SHP77 (cell line): ENCODE measurements around the gene PROSER3.
"Not testable (repeated sequence)": the region's sequence is repeated elsewhere in the genome, so short reads cannot be mapped to it uniquely, and the experiment has no call there.

Source experiments
- DNase-seq, 2 experiments: peaks; one replicate each; lab custom pipeline; 2025; lab: John Stamatoyannopoulos, UW

The PROSER3 gene

GRCh38 chr19:35792312-35792711 lies 34.3 kb downstream of the PROSER3 start:
- no peak for DNase-seq

DNA sequence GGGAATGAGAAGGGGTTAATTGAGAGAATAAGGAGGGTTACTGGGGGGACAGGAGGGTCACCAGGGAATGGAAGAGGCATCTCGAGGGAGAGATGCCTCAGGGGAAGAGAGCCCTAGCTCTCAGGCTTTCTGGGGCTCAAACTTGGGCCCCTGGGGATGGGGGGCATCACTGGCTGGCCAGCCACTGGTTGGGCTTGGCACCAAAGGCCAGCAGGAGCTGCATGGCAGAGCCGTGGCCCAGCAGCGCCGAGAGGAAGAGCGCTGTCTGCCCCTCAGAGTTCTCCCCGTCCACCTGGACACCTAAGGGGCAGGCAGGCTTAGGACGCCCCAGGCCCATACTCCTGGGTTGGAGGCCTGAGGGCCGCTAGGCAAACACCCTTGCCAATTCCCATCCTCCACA lies 34.9 kb downstream of the PROSER3 start:
- no peak for DNase-seq

- DNase-seq: no peak
Measured at GRCh38 chr19:35793381-35794165, 35.6 kb downstream of the PROSER3 start.

DNA sequence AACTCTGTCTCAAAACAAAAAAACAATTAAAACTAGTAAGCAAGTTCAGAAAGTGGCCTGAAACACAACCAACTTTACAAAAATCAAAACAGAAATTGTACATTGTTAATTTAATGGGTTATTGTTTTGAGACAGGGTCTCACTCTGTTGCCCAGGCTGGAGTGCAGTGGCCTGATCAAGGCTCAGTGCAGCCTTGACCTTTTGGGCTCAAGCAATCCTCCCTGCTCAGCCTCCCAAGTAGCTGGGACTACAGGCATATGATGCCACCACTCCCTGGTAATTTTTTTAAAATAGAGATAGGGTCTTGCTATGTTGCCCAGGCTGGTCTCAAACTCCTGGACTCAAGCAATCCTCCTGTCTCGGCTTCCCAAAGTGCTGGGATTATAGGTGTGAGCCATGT lies 37.6 kb downstream of the PROSER3 start:
- not testable (repeated sequence) for DNase-seq

- DNase-seq: no peak
Measured at GRCh38 chr19:35796645-35797542, 38.9 kb downstream of the PROSER3 start.

DNA sequence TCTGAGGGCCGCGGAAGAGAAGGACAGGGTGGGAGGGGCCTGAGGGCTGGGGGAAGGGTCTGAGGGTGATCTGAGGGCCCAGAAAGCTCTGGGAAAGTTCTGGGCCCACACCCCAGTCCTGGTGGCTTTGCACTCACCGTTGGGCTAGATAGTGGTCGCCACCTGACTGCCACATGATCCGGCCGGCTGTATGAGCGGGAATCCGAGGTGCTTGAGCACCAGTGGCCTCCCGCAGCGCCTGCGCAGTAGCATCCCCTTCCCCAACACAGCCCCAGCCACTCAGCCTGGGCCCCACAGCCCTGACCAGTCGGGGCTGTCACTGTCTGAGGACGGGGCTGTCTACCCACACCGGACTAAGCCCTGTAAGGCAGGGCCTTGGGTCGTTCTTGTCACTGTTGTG lies 39.7 kb downstream of the PROSER3 start:
- DNase-seq: no peak

DNA sequence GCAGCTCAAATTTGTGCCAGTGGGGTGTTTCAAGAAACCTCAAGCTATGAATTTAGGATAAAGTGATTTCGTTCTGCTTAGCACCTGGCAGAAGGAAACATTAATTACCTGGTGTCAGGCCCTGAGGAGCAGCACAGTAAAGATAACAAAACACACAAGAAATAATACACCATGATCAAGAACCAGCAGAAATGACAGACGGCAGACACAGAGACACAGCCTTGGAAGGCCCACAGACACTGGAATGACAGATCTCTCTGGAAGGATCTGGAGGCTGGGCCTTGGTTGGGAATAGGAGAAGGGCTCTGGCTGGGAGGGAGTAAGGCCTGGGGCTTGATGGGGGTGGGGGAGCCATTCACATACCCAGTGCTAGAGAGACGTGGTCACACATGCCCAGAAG lies 43.9 kb downstream of the PROSER3 start:
- DNase-seq: no peak

DNA sequence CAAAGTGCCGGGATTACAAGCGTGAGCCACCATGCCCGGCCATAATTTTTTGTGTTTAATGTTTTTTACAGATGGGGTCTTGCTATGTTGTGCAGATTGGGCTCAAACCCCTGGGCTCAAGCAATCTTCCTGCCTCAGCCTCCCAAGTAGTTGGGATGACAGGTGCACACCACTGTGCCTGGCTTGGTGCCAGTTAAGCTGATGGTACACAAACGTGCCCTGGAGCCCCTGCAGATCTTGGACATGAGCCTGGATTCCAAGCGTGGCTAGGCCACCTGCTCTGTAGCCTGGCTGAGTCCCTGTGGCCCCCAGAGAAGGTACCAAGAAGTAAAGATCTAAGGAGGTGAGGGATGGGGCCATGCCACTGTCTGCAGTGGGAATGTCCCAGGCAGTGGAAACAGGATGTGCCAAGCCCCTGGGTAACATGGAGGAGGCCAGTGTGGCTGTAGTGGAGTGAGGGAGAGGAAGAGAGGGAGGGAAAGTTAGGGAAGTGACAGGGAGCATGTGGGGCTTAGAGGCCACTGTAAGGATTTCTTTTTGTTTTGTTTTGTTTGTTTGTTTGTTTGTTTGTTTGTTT lies 47.6 kb downstream of the PROSER3 start:
- peak; percentile 67 to 79 for DNase-seq

DNA sequence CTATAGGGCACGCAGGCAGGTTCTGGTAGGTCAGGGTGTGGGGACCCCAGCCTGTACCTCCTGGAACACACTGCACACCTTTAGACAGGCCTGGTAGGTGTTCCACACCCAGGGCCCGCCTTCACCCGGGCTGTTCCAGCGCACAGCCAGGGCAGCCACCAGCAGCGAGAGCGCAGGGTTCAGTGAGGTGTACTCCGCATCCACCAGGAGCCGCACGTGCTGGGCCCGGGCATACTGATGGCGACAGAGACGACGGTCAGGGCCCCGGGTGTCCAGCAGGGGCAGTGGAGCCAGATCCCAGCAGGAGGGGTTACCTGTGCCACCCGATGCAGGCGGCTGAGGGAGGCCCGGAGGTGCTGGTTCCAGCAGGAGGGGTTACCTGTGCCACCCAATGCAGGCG lies 48.6 kb downstream of the PROSER3 start:
- DNase-seq: no peak

DNA sequence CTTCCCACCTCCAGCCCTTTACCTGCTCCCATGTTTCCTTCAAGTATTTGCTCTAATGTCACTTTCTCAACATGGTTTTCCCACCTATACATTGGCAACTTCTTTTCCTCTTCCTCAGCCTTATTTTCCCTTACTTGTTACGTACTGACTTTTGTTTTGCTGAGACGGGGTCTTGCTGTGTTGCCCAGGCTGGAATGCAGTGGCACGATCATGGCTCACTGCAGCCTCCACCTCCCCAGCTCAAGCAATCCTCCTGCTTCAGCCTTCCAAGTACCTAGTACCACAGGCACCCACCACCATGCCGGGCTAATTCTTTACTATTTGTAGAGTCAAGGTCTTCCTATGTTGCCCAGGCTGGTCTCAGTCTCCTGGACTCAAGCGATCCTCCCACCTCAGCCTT lies 49.7 kb downstream of the PROSER3 start:
- DNase-seq: no peak

DNA sequence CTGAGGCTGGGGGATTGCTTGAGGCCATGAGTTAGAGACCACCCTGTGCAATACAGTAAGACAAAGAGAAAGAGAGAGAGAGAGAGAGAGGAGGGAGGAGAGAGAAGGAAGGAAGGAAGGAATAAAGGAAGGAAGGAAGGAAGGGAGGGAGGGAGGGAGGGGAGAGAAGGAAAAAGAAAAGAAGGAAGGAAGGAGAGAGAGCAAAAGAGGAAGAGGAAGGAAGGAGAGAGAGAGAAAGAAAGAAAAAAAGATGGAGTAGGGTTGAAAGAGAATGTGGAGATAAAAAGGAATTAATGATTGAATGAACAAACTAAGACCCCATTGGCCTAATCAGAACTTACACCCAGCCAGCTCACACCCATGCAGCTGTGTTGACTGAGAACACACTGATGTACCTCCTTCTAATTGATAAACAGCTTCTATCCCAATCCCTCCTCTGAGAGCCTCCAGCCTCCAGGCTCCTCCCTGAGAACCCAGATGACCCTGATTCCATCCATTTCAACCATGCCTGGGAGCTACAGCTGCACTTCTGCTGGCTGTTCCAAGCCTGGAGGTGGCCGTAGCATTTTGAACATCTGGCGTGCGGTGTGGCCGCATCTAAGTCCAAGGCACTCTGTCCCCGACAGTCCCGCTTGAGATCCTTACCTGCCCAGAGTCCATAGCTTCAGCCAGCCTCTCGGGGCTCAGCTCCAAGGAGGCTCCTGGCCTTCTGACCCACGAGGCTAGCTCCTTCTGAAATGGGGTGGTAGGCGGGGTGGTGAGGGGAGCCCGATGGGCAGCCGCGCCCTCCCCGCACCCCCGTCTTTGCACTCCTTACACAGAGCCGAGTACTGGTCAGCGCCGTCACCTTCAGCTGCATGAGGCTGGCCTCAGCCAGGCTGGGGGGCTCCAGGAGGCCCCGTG lies 53.6 kb downstream of the PROSER3 start:
- no peak for DNase-seq

GRCh38 chr19:35812220-35813042 lies 54.5 kb downstream of the PROSER3 start, which contains the start of gene PRODH2:
Gene PRODH2 (minus strand): TSS chr19:35812845. CDS start chr19:35812805, 40 bp downstream.
- no peak for DNase-seq

DNA sequence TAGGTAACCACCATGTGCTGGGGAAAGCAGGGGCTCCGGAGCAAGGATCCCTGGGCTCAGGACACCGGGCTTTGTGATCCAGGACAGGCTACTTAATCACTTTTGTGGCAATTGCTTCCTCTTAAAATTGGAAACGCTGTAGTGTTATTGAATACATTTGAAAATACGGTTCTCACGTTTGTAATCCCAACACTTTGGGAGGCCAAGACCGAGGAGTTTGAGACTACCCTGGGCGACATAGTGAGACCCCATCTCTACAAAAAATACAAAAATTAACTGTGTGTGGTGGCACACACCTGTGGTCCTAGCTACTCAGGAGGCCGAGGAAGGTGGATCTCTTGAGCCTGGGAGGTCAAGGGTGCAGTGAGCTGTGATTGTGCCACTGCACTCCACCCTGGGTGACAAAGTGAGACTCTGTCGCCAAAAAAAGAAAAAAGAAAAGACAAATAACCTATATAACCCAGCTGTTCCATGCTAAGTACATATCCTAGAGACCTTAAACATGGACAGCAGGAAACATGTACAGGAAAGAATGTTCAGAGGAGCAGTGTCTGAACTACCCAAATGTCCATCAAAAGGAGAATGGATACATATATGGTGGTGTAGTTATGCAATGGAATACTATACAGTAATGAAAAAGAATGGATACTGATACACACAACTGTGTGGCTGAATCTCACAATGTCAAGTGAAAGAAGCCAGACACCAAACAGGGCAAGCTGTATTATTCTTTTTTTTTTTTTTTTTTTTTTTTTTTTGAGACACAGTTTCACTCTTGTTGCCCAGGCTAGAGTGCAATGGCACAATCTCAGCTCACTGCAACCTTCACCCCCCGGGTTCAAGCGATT lies 55.3 kb downstream of the PROSER3 start:
- no peak for DNase-seq

DNA sequence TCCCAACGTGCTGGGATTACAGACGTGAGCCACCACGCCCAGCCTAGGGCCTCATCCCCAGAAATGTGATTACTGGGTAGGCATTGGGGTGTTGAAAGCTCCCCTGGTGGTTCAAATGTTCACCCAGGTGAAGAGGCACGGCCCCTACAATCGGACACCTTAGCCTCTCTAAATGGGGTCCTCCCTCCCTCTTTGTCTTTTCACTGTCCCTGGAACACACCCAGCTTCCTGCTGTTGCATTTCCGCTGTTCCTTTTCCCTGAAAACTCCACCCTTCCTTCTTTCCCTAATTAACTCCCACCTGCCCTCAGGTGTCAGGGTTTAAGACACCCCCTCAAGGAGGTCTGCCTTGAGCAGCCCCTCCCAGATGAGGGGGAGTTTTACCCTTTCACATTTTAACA lies 58.3 kb downstream of the PROSER3 start:
- DNase-seq: no peak

- no peak for DNase-seq
Measured at GRCh38 chr19:35816846-35817245, 58.9 kb downstream of the PROSER3 start.

DNA sequence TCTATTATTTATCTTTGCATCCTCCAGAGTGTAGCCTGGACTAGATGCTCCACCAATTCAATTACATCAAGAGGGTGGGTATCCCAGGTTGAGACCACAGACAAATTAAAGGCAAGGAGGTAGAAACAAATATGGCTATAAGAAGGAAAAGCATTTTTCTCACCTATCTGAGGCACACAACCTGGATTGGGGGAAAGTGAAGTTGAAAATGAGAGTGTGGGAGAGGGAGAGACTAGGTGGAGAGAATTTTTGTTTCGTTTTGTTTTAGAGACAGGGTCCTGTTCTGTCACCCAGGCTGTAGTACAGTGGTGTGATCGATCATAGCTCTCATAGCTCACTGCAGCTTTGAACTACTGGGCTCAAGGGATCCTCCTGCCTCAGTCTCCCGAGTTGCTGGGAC lies 60.5 kb downstream of the PROSER3 start:
- DNase-seq: no peak
